ENCODE measurements around the gene OSBPL5. TPM values are rescaled to one million over a fixed set of nuclear protein-coding genes. Genes with fewer than 3 reads are reported as not detected.
"Not testable (repeated sequence)": the region's sequence is repeated elsewhere in the genome, so short reads cannot be mapped to it uniquely, and the experiment has no call there.

OSBPL5 gene
- total and polyA plus RNA-seq, 11 donors, result 10.1 to 27.7 (median 16.4) TPM

DNA sequence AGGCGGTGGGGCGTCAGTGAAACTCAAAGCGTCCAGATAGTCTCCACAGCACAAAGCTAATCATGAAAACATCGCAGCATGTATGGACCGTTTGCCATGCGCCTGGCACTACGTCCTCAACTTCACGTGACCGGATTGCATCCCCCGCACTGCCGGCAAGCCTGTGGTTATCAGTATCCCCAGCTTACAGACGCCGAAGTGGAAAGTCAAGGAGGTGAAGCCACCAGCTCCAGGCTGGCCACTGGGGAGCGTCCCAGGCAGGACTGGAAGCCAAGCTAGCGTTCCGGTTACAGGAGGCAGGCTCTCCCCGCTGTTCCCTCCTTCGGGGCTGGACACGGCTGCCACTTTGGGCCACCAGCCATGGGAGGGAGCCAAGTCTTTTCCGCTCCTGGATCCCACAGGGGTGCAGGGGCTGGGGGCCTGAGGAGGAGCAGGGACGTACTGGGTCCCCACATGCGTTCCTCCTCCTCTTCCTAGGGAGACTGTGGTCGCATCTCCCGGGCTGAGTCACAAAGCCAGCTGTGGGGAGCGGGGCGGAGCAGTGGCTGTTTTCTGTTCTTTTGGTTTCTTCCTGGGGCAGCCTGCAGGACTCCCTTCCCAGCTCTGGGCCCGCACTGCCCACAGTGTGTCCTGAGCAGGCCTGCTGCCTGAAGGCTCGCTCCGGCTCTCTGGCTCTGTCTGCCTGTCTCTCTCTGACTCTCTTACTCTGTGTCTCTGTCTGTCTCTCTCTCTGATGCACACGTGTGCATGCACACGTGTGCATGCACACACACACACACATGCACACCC lies 4.3 kb upstream of the OSBPL5 start:
- WGBS, 4 donors, result 1 to 4% (median 2%) methylated on average over 19 to 31 of the region's 31 CpGs
- intact Hi-C loops (cut with DNase I), result loop anchor here in 3 of 10 donors (2.0 to 10.0 kb wide), 3 partner anchors 51 to 115 kb away; partner anchors contain the start of gene CARS1 (in 2 of the 3)

GRCh38 chr11:3168742-3169254 lies 3.7 kb upstream of the OSBPL5 start:
- Histone ChIP-seq H3K27ac (peak overlapping the region in 5 of 12 donors; percentile 58 to 71 (median 66)), H3K4me3 (peak overlapping the region in 10 of 12 donors; percentile 30 to 57 (median 47)), H3K4me1 (peaks cover 0 to 38% (median 30%) of the 10 kb centered on the region in 12 donors)
- intact Hi-C loops (cut with DNase I), result loop anchor here in 3 of 10 donors (2.0 to 10.0 kb wide), 3 partner anchors 50 to 114 kb away; partner anchors contain the start of gene CARS1 (in 2 of the 3)
- 74 to 85% (median 80%) methylated on average over 16 to 17 of the region's 17 CpGs for WGBS, 4 donors
- ATAC-seq, H3K36me3 ChIP-seq, H3K9me3 ChIP-seq, H3K27me3 ChIP-seq: not testable (repeated sequence)
- peak in 1 of 5 donors; percentile 10 for DNase-seq

More for the DNA sequence above, 4.3 kb upstream of the OSBPL5 start:
- peak overlapping the region in 10 of 12 donors; percentile 34 to 71 (median 58) for H3K27ac ChIP-seq
- ATAC-seq, result peak; percentile 48 to 69 (median 66)
- H3K27me3 ChIP-seq, result no peaks in the 10 kb centered on the region
- peak overlapping the region in 11 of 12 donors; percentile 0 to 57 (median 45) for H3K4me3 ChIP-seq
- H3K9me3 ChIP-seq, result no peaks in the 10 kb centered on the region
- H3K4me1 ChIP-seq, result peaks cover 0 to 31% (median 24%) of the 10 kb centered on the region in 12 donors
- peak in 4 of 5 donors; percentile 48 to 67 (median 58) for DNase-seq
- H3K36me3 ChIP-seq, result no peaks in the 10 kb centered on the region
- TF ChIP-seq CTCF (IDR thresholded peaks at IDR 0.05), result peak in 3 of 12 donors; percentile 6 to 27 (median 21)
- TF ChIP-seq POLR2A (IDR thresholded peaks at IDR 0.05), result peak in 1 of 2 donors; percentile 27

DNA sequence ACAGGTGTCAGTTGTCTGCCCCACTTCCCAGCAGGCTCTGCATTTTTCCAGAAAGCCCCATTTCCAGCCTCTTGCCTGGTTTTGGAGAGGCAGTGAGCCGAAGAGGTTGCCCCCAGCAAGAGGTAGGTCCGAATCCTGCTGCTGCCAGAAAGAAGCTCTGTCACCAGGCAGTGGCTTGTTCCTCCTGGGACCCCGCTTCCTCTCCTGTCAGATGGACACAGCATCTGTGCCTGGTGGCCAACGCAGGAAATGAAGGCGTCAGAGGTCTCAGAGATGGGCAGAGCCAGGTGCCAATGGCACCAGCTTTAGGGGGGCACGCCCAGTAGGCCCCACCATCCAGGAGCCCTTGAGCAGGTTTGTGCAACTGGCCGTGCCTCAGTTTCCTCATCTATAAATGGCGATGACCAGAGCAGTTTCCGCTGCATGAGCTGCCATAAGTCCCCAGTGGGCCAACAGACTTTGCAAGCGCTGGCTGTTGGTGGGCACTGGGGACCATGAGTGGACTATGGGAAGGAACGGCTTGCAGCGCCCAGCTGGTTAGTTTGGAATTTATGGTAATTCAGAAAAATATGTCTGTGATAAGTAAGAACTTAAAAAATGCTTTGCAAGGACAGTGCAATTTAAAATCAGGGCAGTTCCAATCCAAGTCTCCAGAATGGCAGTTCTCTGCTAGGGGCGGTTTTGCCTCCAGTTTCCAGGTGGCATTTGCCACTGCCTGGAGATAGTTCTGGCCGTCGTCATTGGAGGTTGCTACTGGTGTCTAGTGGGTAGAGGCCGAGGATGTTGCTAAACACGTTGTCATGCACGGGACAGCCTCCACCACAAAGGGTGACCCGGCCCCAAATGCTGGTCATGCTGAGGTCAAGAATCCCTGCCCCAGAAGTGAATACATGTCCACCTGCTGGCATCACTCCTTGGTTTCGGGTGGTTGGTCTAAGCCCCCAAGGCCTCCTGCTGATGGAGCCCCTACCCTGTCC lies 2.3 kb upstream of the OSBPL5 start:
- Histone ChIP-seq H3K4me3 (no peak overlapping the region), H3K27ac (no peak overlapping the region), H3K36me3 (no peaks in the 10 kb centered on the region), H3K9me3 (no peaks in the 10 kb centered on the region), H3K27me3 (no peaks in the 10 kb centered on the region), H3K4me1 (peaks cover 0 to 51% (median 43%) of the 10 kb centered on the region in 12 donors)
- ATAC-seq, result no peak
- intact Hi-C loops (cut with DNase I), result loop anchor here in 3 of 10 donors (2.0 to 10.0 kb wide), 3 partner anchors 49 to 113 kb away; partner anchors contain the start of gene CARS1 (in 2 of the 3)
- TF ChIP-seq POLR2A (IDR thresholded peaks at IDR 0.05) (no peak), CTCF (IDR thresholded peaks at IDR 0.05) (no peak)
- WGBS, 4 donors, result 79 to 88% (median 81%) methylated on average over 12 to 20 of the region's 20 CpGs
- peak in 1 of 5 donors; percentile 19 for DNase-seq

All from heart left ventricle (tissue), 16 donors.